Measurements from ENCODE around the gene CYP2W1. TPM values are rescaled to one million over a fixed set of nuclear protein-coding genes. Genes with fewer than 3 reads are reported as not detected.
A peak's percentile ranks its signal among the peaks of the same experiment; 100 is the strongest.

The CYP2W1 gene
- total RNA-seq, 1 experiment from 2014 or later = not detected

GRCh38 chr7:934469-935163 is 48.4 kb upstream of the CYP2W1 start:
- H3K4me2 ChIP-seq (ENCODE audit: low read length) = no peak overlapping the region
- BruUV-seq (replicated peaks) = no TSS peak

DNA sequence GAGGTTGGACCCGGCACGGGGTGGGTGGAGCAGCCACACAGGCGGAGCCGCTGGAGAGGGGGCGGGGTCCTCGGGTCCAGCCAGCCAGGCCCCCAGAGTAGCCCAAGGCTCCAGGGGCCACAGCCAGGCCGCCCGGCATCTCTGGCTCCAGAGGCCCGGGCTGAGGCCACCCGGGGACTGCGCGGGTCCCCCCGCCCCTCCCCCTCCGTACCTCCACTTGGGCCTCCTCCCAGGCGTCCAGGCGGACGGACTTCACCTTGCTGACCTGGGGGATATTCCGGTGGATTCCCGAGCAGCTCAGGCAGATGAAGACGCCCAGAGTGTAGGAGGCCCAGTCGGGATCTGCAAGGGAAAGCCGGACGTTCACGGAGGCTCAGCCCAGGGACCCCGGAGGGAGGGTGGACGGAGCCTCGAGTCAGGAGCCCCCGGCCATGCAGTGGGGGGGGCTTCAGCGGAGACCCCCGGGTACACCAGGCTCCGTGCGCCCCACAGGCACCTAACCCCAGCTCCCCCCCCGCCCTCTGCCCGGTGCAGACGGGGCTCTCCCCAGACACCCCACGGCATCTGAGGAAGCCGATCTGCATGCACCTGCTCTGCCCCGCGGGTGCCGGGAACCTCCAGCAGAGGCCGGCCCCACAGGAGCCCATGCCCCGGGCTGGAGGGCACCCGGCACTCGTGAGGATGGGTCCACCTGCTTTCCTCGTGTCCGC is 47.7 kb upstream of the CYP2W1 start:
- POLR2A ChIA-PET = no interaction called here
- Histone ChIP-seq H3K4me2 (ENCODE audit: low read length) (no peak overlapping the region), H3K9me2 (ENCODE audit: insufficient read depth) (no peaks in the 10 kb centered on the region), H3K27me3 (ENCODE audit: insufficient read depth, low read length) (no peaks in the 10 kb centered on the region), H3K79me2 (ENCODE audit: insufficient read depth, low read length) (no peaks in the 10 kb centered on the region), H3K9ac (ENCODE audit: low read length) (no peak overlapping the region), H2AFZ (ENCODE audit: low read depth, low read length, poor library complexity, severe bottlenecking) (no peak overlapping the region), H3K9me3 (ENCODE audit: control insufficient read depth in 1 of 2, insufficient read depth in 1 of 2, low read depth in 1 of 2, low read length in 2 of 2) (no peaks in the 10 kb centered on the region), H4K20me1 (ENCODE audit: insufficient read depth) (no peaks in the 10 kb centered on the region), H3K27ac (ENCODE audit: low read depth, low read length) (peak overlapping the region; percentile 92; the same call in 1 of the 2 replicates), H3K36me3 (ENCODE audit: control insufficient read depth in 1 of 2, insufficient read depth in 2 of 2, low read length in 2 of 2) (no peaks in the 10 kb centered on the region), H3K4me1 (ENCODE audit: control insufficient read depth in 1 of 2, insufficient read depth in 2 of 2, low read length in 2 of 2) (peaks cover 14 to 18% of the 10 kb centered on the region in 2 experiments), H3K4me3 (replicated peaks in 1 of 2; ENCODE audit: low read depth in 1 of 2, low read length in 2 of 2) (no peak overlapping the region)
- RAD21 ChIA-PET (ENCODE audit: low non-redundant PET in 1 of 2, low total read pairs in 2 of 2, uncharacterized antibody in 2 of 2, unreplicated experiment in 2 of 2) = no interaction called here
- TF ChIP-seq SIN3A (IDR thresholded peaks at IDR 0.05; ENCODE audit: low read depth) = no peak
- TF ChIP-seq EZH2 (IDR thresholded peaks at IDR 0.05) = no peak
- no peak for TF ChIP-seq RAD21 (IDR thresholded peaks at IDR 0.05; ENCODE audit: low read depth)
- no peak for TF ChIP-seq SRF (IDR thresholded peaks at IDR 0.05; ENCODE audit: low read depth)
- no peak for TF ChIP-seq POLR2A (IDR thresholded peaks at IDR 0.05; ENCODE audit: borderline replicate concordance, extremely low read depth, insufficient read depth, insufficient read length)
- TF ChIP-seq SP1 (IDR thresholded peaks at IDR 0.05; ENCODE audit: low read depth) = no peak
- TF ChIP-seq REST (IDR thresholded peaks at IDR 0.05; ENCODE audit: low read depth) = no peak
- TF ChIP-seq ATF3 (IDR thresholded peaks at IDR 0.05) = no peak
- no peak for TF ChIP-seq CBX3 (IDR thresholded peaks at IDR 0.05; ENCODE audit: low read depth)
- ATAC-seq (no peak), DNase-seq (ENCODE audit: low read depth, low spot score) (no peak)
- BruUV-seq (replicated peaks) = no TSS peak
- intact Hi-C loops (cut with micrococcal nuclease) = no loop called here
- CTCF ChIA-PET = no interaction called here

More at GRCh38 chr7:934469-935163, 48.4 kb upstream of the CYP2W1 start:
- ChIA-PET CTCF (no interaction called here), POLR2A (no interaction called here), RAD21 (ENCODE audit: low non-redundant PET in 1 of 2, low total read pairs in 2 of 2, uncharacterized antibody in 2 of 2, unreplicated experiment in 2 of 2) (no interaction called here)
- Histone ChIP-seq H3K9ac (ENCODE audit: low read length) (no peak overlapping the region), H3K4me1 (ENCODE audit: control insufficient read depth in 1 of 2, insufficient read depth in 2 of 2, low read length in 2 of 2) (peaks cover 14 to 18% of the 10 kb centered on the region in 2 experiments), H3K9me3 (ENCODE audit: control insufficient read depth in 1 of 2, insufficient read depth in 1 of 2, low read depth in 1 of 2, low read length in 2 of 2) (no peaks in the 10 kb centered on the region), H3K27ac (ENCODE audit: low read depth, low read length) (no peak overlapping the region), H3K27me3 (ENCODE audit: insufficient read depth, low read length) (no peaks in the 10 kb centered on the region), H3K79me2 (ENCODE audit: insufficient read depth, low read length) (no peaks in the 10 kb centered on the region), H4K20me1 (ENCODE audit: insufficient read depth) (no peaks in the 10 kb centered on the region), H2AFZ (ENCODE audit: low read depth, low read length, poor library complexity, severe bottlenecking) (no peak overlapping the region), H3K4me3 (replicated peaks in 1 of 2; ENCODE audit: low read depth in 1 of 2, low read length in 2 of 2) (no peak overlapping the region), H3K36me3 (ENCODE audit: control insufficient read depth in 1 of 2, insufficient read depth in 2 of 2, low read length in 2 of 2) (no peaks in the 10 kb centered on the region), H3K9me2 (ENCODE audit: insufficient read depth) (no peaks in the 10 kb centered on the region)
- intact Hi-C loops (cut with micrococcal nuclease) = no loop called here
- ATAC-seq (no peak), DNase-seq (ENCODE audit: low read depth, low spot score) (no peak)
- no peak for TF ChIP-seq TCF7L2 (IDR thresholded peaks at IDR 0.05; ENCODE audit: borderline replicate concordance, extremely low read depth, insufficient read depth, insufficient read length)
- no peak for TF ChIP-seq CEBPB (IDR thresholded peaks at IDR 0.05; ENCODE audit: low read depth)
